Measurements from ENCODE around the gene TAS1R2.

The TAS1R2 gene

GRCh38 chr1:18796950-18797349 lies 62.5 kb downstream of the TAS1R2 start:
- no peak for DNase-seq

- DNase-seq: no peak
Measured at GRCh38 chr1:18795002-18795689, 64.3 kb downstream of the TAS1R2 start.

GRCh38 chr1:18794561-18794960 lies 64.9 kb downstream of the TAS1R2 start:
- DNase-seq: no peak

- no peak for DNase-seq
Measured at GRCh38 chr1:18794051-18794450, 65.4 kb downstream of the TAS1R2 start.

- no peak for DNase-seq
Measured at GRCh38 chr1:18793164-18793563, 66.3 kb downstream of the TAS1R2 start.

GRCh38 chr1:18792747-18793146 lies 66.7 kb downstream of the TAS1R2 start:
- no peak for DNase-seq
